IMR-90 (cell line): ENCODE data around the gene ALDH1A1. TPM values are rescaled to one million over a fixed set of nuclear protein-coding genes. Genes with fewer than 3 reads are reported as not detected.

Experiments used
- ATAC-seq: fragments of 200-7000 bp; cut with Tn5 transposase; 2 replicates; pipeline ENCODE4 v1.9.1; 2020; ENCODE audit warnings: low read depth, mild to moderate bottlenecking, moderate library complexity
- BruUV-seq: library from RNA; stranded (reverse); fragments of 400-500 nt; replicated peaks from 2 replicates; lab custom pipeline; 2021; lab: Mats Ljungman, UMichigan
- CTCF ChIA-PET: fragments of 300-600 bp; formaldehyde crosslinking; extraction: SDS; loops from one replicate; lab custom pipeline; 2021; ENCODE audit warnings: antibody characterized with exemption; lab: Yijun Ruan, JAX
- POLR2A ChIA-PET: fragments of 300-600 bp; sonication (Branson Sonifier 250); formaldehyde crosslinking; loops from one replicate; lab custom pipeline; 2022; ENCODE audit warnings: antibody characterized with exemption; ENCODE audit not compliant: unreplicated experiment; lab: Charles Lee
- DNase-seq: peaks from one replicate; pipeline ENCODE4 v3.0.0; 2013
- H2AFZ ChIP-seq: replicated peaks from 2 replicates; pipeline ENCODE3; 2013; ENCODE audit warnings: low read length, mild to moderate bottlenecking; ENCODE audit not compliant: poor library complexity
- H2AK5ac ChIP-seq: 2 replicates; pipeline ENCODE4 v1.6.1; 2013; ENCODE audit warnings: low read depth, low read length, inconsistent platforms
- H2AK9ac ChIP-seq: replicated peaks from 2 replicates; pipeline ENCODE3; 2013; ENCODE audit warnings: mild to moderate bottlenecking, low read depth, low read length, moderate library complexity; ENCODE audit not compliant: poor library complexity
- H2BK120ac ChIP-seq: 2 replicates; pipeline ENCODE4 v1.6.1; 2013; ENCODE audit warnings: low read depth, low read length, inconsistent platforms
- H2BK15ac ChIP-seq: 3 replicates; pipeline ENCODE4 v1.6.1; 2013; ENCODE audit warnings: low read depth, low read length, inconsistent platforms
- H2BK20ac ChIP-seq: 2 replicates; pipeline ENCODE4 v1.6.1; 2013; ENCODE audit warnings: low read depth, mild to moderate bottlenecking, inconsistent platforms, low read length, moderate library complexity
- H2BK5ac ChIP-seq: 2 replicates; pipeline ENCODE4 v1.6.1; 2013; ENCODE audit warnings: mild to moderate bottlenecking, low read depth, low read length, inconsistent platforms; ENCODE audit not compliant: poor library complexity, severe bottlenecking
- H3K14ac ChIP-seq: replicated peaks from 2 replicates; pipeline ENCODE4 v1.6.1; 2013; ENCODE audit warnings: low read depth, low read length, inconsistent platforms
- H3K18ac ChIP-seq: 2 replicates; pipeline ENCODE4 v1.6.1; 2013; ENCODE audit warnings: low read depth, low read length, control low read depth
- H3K23ac ChIP-seq: 2 replicates; pipeline ENCODE4 v1.6.1; 2013; ENCODE audit warnings: low read depth, low read length, inconsistent platforms
- H3K27ac ChIP-seq: 2 replicates; pipeline ENCODE4 v1.5.1; 2013; ENCODE audit warnings: mild to moderate bottlenecking, control low read depth, low read length; ENCODE audit not compliant: insufficient read depth
- H3K27me3 ChIP-seq: 2 replicates; pipeline ENCODE4 v1.6.1; 2013; ENCODE audit warnings: low read length; ENCODE audit not compliant: control insufficient read depth, insufficient read depth
- H3K36me3 ChIP-seq: 2 replicates; pipeline ENCODE4 v1.6.1; 2013; ENCODE audit warnings: low read length, mixed read lengths; ENCODE audit not compliant: control insufficient read depth, insufficient read depth
- H3K4ac ChIP-seq: 2 replicates; pipeline ENCODE4 v1.6.1; 2013; ENCODE audit warnings: low read depth, low read length, inconsistent platforms
- H3K4me1 ChIP-seq: 2 replicates; pipeline ENCODE4 v1.6.1; 2013; ENCODE audit warnings: low read length, mixed read lengths; ENCODE audit not compliant: control insufficient read depth, insufficient read depth
- H3K4me2 ChIP-seq: 2 replicates; pipeline ENCODE4 v1.6.1; 2013; ENCODE audit warnings: low read depth, mild to moderate bottlenecking, control low read depth, low read length, moderate library complexity
- H3K4me3 ChIP-seq: 2 replicates; pipeline ENCODE4 v1.5.1; 2013; ENCODE audit warnings: low read depth, mild to moderate bottlenecking, control low read depth, low read length, moderate library complexity; ENCODE audit not compliant: insufficient read depth
- H3K56ac ChIP-seq: 2 replicates; pipeline ENCODE4 v1.6.1; 2013; ENCODE audit warnings: low read length, inconsistent platforms; ENCODE audit not compliant: insufficient read depth; ENCODE audit errors: extremely low read depth
- H3K79me1 ChIP-seq, 2 experiments: 2 replicates each; pipeline ENCODE4 v1.6.1; 2013; ENCODE audit warnings: low read length in 2 of 2, inconsistent platforms in 1 of 2, low read depth in 1 of 2
- H3K9ac ChIP-seq: 2 replicates; pipeline ENCODE4 v1.6.1; 2013; ENCODE audit warnings: low read depth, low read length, control low read depth
- H3K9me1 ChIP-seq: 2 replicates; pipeline ENCODE4 v1.6.1; 2013; ENCODE audit warnings: low read length, inconsistent platforms; ENCODE audit not compliant: insufficient read depth
- H3K9me3 ChIP-seq: 2 replicates; pipeline ENCODE4 v1.6.1; 2013; ENCODE audit warnings: low read length; ENCODE audit not compliant: control insufficient read depth, insufficient read depth
- H4K20me1 ChIP-seq: 2 replicates; pipeline ENCODE4 v1.6.1; 2013; ENCODE audit warnings: low read length, inconsistent platforms; ENCODE audit not compliant: insufficient read depth
- H4K5ac ChIP-seq: 2 replicates; pipeline ENCODE4 v1.6.1; 2013; ENCODE audit warnings: mild to moderate bottlenecking, low read depth, low read length, control low read depth
- H4K8ac ChIP-seq, 2 experiments: 2 replicates each; pipeline ENCODE4 v1.6.1; 2013; ENCODE audit warnings: low read depth in 2 of 2, low read length in 2 of 2, control low read depth in 1 of 2, inconsistent platforms in 1 of 2
- H4K91ac ChIP-seq: 2 replicates; pipeline ENCODE4 v1.6.1; 2013; ENCODE audit warnings: low read depth, low read length, inconsistent platforms; ENCODE audit not compliant: insufficient read depth
- BHLHE40 ChIP-seq: fragments of 150-350 bp; IDR thresholded peaks from 2 replicates; pipeline ENCODE4 v1.6.1; 2016; ENCODE audit warnings: mild to moderate bottlenecking, low read depth, low read length
- CEBPB ChIP-seq: IDR thresholded peaks from 2 replicates; pipeline ENCODE4 v1.6.1; 2012; ENCODE audit warnings: low read depth, low read length, improper control_type of control experiment
- CTCF ChIP-seq: conservative IDR thresholded peaks from 2 replicates; pipeline ENCODE4 v1.5.1; 2012; ENCODE audit warnings: mild to moderate bottlenecking, low read depth, low read length, improper control_type of control experiment
- ELK1 ChIP-seq: fragments of 150-350 bp; IDR thresholded peaks from 2 replicates; pipeline ENCODE4 v1.6.1; 2016; ENCODE audit warnings: low read depth, mild to moderate bottlenecking, low read length, moderate library complexity, borderline replicate concordance
- FOS ChIP-seq: fragments of 150-350 bp; IDR thresholded peaks from 2 replicates; pipeline ENCODE4 v1.6.1; 2016; ENCODE audit warnings: low read depth, low read length
- MAZ ChIP-seq: IDR thresholded peaks from 2 replicates; pipeline ENCODE4 v1.6.1; 2012; ENCODE audit warnings: low read depth, mild to moderate bottlenecking, low read length, improper control_type of control experiment, moderate library complexity, borderline replicate concordance
- NFE2L2 ChIP-seq: fragments of 150-350 bp; IDR thresholded peaks from 2 replicates; pipeline ENCODE4 v1.6.1; 2016; ENCODE audit warnings: low read depth, mild to moderate bottlenecking, low read length
- POLR2A ChIP-seq: IDR thresholded peaks from 2 replicates; pipeline ENCODE4 v1.6.1; 2012; ENCODE audit warnings: mild to moderate bottlenecking, low read depth, low read length
- USF2 ChIP-seq: fragments of 150-350 bp; IDR thresholded peaks from 2 replicates; pipeline ENCODE4 v1.6.1; 2017; ENCODE audit warnings: mild to moderate bottlenecking, antibody characterized with exemption, low read length, low read depth
- dilution Hi-C: fragments of 300-500 bp; cut with HindIII; formaldehyde crosslinking; loops from one replicate; pipeline ENCODE4 v1.14.3; 2018; ENCODE audit warnings: low sequenced_read_pairs; ENCODE audit not compliant: unreplicated experiment
- in situ Hi-C: fragments of 300-500 bp; cut with MboI; formaldehyde crosslinking; loops from 3 replicates; pipeline ENCODE4 v1.14.3; 2019; ENCODE audit warnings: low sequenced_read_pairs, inconsistent platforms, mixed read lengths
- intact Hi-C: fragments of 100-400 bp; cut with micrococcal nuclease; formaldehyde crosslinking; loops from 2 replicates; pipeline ENCODE4 v1.10.0; 2022
- polyA plus RNA-seq, 3 experiments: library from polyadenylated mRNA; depleted of rRNA; stranded (reverse); fragments of >200 nt; gene quantifications; 2 replicates each; pipeline ENCODE4 v1.2.3, GENCODE V29; 2012; ENCODE audit warnings: low replicate concordance in 1 of 3
- total RNA-seq: library from RNA; depleted of rRNA; stranded (reverse); fragments of >200 nt; gene quantifications from 2 replicates; pipeline ENCODE4 v1.2.3, GENCODE V29; 2012

The ALDH1A1 gene
- total and polyA plus RNA-seq, 2 of the 4 experiments (the other 2 are of a cell fraction), result not detected

- Histone ChIP-seq H3K27ac (no peak overlapping the region), H4K91ac (no peak overlapping the region), H3K23ac (no peak overlapping the region), H3K56ac (no peak overlapping the region), H3K36me3 (no peaks in the 10 kb centered on the region), H4K5ac (no peak overlapping the region), H2AK9ac (no peak overlapping the region), H3K4me3 (no peak overlapping the region), H3K14ac (no peak overlapping the region), H3K4me2 (no peak overlapping the region), H2BK120ac (no peak overlapping the region), H3K9ac (no peak overlapping the region), H2BK5ac (no peak overlapping the region), H3K9me1 (no peaks in the 10 kb centered on the region), H3K27me3 (no peaks in the 10 kb centered on the region; the same call in 1 of the 2 replicates), H3K9me3 (no peaks in the 10 kb centered on the region), H3K4ac (no peak overlapping the region), H3K4me1 (no peaks in the 10 kb centered on the region), H2AFZ (no peak overlapping the region), H2BK20ac (no peak overlapping the region), H3K18ac (no peak overlapping the region), H4K20me1 (no peaks in the 10 kb centered on the region), H2BK15ac (no peak overlapping the region), H2AK5ac (no peak overlapping the region), H3K79me1 (no peaks in the 10 kb centered on the region), H4K8ac (no peak overlapping the region)
- intact Hi-C loops (no loop called here), in situ Hi-C loops (no loop called here), dilution Hi-C loops (no loop called here)
- ATAC-seq (no peak), DNase-seq (no peak)
- CTCF ChIA-PET, result no interaction called here
- TF ChIP-seq FOS (no peak), USF2 (no peak), BHLHE40 (no peak), CEBPB (no peak), MAZ (no peak), CTCF (no peak), POLR2A (no peak), ELK1 (no peak), NFE2L2 (no peak)
- BruUV-seq, result no TSS peak
- POLR2A ChIA-PET, result no interaction called here
These were observed 21.0 kb downstream of the ALDH1A1 start for GRCh38 chr9:72931897-72932296.
